ENCODE results near the gene PHEX.

- TF ChIP-seq, protein P1, sequence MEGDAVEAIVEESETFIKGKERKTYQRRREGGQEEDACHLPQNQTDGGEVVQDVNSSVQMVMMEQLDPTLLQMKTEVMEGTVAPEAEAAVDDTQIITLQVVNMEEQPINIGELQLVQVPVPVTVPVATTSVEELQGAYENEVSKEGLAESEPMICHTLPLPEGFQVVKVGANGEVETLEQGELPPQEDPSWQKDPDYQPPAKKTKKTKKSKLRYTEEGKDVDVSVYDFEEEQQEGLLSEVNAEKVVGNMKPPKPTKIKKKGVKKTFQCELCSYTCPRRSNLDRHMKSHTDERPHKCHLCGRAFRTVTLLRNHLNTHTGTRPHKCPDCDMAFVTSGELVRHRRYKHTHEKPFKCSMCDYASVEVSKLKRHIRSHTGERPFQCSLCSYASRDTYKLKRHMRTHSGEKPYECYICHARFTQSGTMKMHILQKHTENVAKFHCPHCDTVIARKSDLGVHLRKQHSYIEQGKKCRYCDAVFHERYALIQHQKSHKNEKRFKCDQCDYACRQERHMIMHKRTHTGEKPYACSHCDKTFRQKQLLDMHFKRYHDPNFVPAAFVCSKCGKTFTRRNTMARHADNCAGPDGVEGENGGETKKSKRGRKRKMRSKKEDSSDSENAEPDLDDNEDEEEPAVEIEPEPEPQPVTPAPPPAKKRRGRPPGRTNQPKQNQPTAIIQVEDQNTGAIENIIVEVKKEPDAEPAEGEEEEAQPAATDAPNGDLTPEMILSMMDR (IDR thresholded peaks at IDR 0.05) = no peak
- no peak for TF ChIP-seq POLR2A (IDR thresholded peaks at IDR 0.05)
These were observed 15.3 kb downstream of the PHEX start for GRCh38 chrX:22047468-22047867.
